Measurements from ENCODE around the gene ANK2.

Gene ANK2

GRCh38 chr4:113049421-113050370 lies at the start of gene ANK2:
TSS of gene ANK2 (plus strand) at chr4:113049653. CDS start at chr4:113049729, 76 bp downstream.
- in situ Hi-C loops (cut with MboI; ENCODE audit: low sequenced_read_pairs): no loop called here

DNA sequence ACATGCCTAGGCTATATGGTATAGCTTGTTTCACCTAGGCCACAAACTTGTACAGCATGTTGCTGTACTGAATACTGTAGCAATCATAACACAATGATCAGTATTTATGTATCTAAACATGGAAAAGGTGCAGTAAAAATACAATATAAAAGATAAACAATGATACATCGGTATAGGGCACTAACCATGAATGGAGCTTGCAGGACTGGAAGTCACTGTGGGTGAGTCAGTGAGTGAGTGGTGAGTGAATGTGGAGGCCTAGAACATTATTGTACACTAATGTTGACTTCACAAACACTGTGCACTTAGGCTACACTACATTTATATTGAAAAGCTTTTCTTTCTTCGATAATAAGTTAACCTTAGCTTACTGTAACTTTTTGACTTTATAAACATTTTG lies 45.6 kb upstream of the ANK2 start:
- in situ Hi-C loops (cut with MboI; ENCODE audit: low sequenced_read_pairs): no loop called here

- in situ Hi-C loops (cut with MboI; ENCODE audit: low sequenced_read_pairs): no loop called here
Measured at GRCh38 chr4:113004655-113005054, 44.8 kb upstream of the ANK2 start.

- in situ Hi-C loops (cut with MboI; ENCODE audit: low sequenced_read_pairs): no loop called here
Measured at GRCh38 chr4:113006632-113007031, 42.8 kb upstream of the ANK2 start.

DNA sequence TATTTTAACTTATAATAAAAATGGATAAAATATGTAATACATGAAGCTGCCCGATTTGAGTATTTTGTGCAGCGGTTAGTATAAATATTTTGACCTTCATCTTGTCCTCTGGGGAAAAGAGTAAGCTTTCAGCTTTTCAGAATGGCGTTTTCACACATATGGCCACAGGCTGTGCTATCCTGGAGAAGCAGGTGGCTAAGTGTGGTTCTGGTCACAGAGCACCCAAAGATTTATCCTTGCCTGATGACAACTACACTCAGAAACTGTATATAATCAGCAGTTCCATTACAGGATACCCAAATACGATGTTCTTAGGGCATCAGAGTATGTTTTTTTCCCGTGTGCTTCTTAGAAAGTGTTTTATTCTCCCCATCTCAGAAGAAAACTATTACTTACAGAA lies 42.3 kb upstream of the ANK2 start:
- in situ Hi-C loops (cut with MboI; ENCODE audit: low sequenced_read_pairs): no loop called here

GRCh38 chr4:113008135-113008534 lies 41.3 kb upstream of the ANK2 start:
- in situ Hi-C loops (cut with MboI; ENCODE audit: low sequenced_read_pairs): no loop called here

GRCh38 chr4:113008716-113009115 lies 40.7 kb upstream of the ANK2 start:
- in situ Hi-C loops (cut with MboI; ENCODE audit: low sequenced_read_pairs): no loop called here

DNA sequence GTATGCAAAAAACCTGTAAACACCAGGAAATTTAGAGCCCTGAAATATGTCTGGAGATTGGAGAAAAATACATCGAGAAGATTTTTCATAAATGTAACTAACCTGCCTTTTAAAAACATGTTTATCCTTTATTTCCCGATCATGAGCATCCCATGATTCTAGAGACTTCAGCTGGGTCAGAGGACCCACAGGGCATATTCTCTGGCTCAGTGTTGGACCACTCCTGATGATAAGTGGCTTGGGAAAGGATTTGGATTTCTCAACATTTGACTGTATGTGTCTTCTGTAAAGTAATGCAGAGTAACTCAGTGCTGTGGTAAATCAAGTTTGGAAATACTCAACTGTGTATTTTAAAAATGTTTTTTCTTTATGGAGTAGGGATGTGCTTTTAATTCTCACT lies 40.0 kb upstream of the ANK2 start:
- in situ Hi-C loops (cut with MboI; ENCODE audit: low sequenced_read_pairs): no loop called here

GRCh38 chr4:113012122-113012725 lies 37.2 kb upstream of the ANK2 start:
- in situ Hi-C loops (cut with MboI; ENCODE audit: low sequenced_read_pairs): no loop called here

GRCh38 chr4:113012786-113013185 lies 36.7 kb upstream of the ANK2 start:
- in situ Hi-C loops (cut with MboI; ENCODE audit: low sequenced_read_pairs): no loop called here

- in situ Hi-C loops (cut with MboI; ENCODE audit: low sequenced_read_pairs): no loop called here
Measured at GRCh38 chr4:113013751-113014150, 35.7 kb upstream of the ANK2 start.

DNA sequence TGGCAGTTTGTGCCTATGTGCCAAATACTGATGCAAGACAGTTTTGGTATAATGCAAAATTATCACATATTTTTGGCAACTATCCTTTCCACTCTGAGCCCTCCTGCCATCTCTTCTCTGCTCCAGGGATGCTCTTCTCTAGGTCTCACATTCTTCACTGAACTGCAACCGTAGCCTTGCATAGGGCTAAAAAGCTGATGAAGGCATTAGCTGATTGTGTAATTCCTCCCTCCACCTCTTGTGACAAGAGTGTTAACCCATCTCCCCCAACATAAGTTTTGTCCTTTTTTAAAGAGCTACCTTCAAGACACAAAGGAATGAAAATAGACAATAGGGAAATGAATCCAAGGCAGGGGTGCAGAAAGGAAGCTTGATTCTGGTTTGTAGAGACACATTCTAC lies 33.1 kb upstream of the ANK2 start:
- in situ Hi-C loops (cut with MboI; ENCODE audit: low sequenced_read_pairs): no loop called here

DNA sequence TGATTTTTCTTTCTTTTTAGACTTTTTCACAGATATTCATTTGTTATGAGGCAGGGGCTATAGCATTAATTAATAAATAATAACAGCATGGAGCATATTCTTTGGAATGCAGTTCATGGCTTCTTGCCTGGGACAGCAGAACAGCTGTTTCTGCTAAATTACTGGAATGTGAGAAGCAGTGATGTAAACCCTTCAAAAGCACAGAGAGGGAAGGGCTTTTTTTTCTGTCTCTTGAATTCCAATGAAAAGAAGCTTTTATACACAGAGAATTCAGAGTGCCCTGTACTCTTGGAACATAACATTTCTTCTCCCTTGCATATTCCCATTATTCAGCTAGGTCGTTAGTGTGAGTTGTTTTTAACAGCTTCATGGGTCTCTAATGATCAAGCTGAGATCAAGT lies 28.5 kb upstream of the ANK2 start:
- in situ Hi-C loops (cut with MboI; ENCODE audit: low sequenced_read_pairs): no loop called here

DNA sequence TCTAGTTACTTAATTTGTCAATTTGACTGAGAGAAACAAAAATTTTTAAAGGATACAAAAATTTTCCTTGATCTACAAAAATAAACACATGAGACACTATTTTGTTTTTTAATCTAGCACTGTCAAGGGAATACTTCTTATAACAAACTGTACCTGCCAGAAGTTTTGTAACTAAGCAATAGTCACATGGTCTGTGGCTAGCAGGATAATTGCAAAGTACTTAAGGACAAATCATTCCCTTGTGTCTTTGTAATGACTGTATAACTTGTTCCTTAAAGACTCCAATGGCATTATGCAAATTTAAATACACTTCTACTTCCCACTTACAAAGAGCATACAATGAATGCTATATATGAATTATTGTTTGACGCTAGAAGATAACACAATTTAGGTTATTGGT lies 25.1 kb upstream of the ANK2 start:
- in situ Hi-C loops (cut with MboI; ENCODE audit: low sequenced_read_pairs): no loop called here

- in situ Hi-C loops (cut with MboI; ENCODE audit: low sequenced_read_pairs): no loop called here
Measured at GRCh38 chr4:113025416-113025815, 24.0 kb upstream of the ANK2 start.

DNA sequence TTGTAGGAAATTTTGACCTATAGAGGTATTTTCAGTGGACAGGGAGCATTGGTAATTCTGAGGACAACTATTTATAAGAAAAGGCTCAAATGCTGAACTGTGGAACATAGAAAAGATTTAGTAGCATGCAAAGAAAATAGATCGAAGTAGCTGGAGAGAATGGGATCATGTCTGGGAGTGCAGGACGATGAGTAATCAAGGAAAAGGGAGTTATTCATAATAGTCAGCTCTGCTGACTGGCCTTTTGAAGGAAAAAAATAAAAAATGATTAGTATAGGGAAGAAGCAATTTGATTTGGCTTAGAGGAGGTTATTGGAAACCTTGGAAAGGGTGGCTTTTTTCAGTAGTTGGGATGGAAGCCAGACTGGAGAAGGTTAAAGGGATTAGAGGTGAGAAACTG lies 22.9 kb upstream of the ANK2 start:
- in situ Hi-C loops (cut with MboI; ENCODE audit: low sequenced_read_pairs): no loop called here

DNA sequence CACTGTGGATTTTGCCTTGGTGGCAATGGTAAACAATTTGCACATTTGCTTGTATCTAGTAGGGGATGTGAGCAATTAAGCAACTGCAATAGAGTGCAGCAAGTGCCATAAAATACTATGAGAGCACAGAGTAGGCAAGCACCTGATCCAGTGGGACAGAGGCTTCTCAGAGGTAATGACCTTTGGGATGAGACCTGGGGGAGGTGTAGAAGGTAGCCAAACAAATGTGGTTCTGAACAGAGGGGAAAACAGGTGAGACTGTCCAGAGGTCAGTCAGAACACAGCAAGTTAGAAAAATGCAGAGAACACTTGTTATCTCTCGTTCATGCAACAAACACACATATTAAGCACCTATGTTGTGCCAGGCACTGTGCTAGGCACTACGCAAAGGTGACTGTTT lies 21.4 kb upstream of the ANK2 start:
- in situ Hi-C loops (cut with MboI; ENCODE audit: low sequenced_read_pairs): no loop called here

GRCh38 chr4:113031212-113031611 lies 18.2 kb upstream of the ANK2 start:
- in situ Hi-C loops (cut with MboI; ENCODE audit: low sequenced_read_pairs): no loop called here

DNA sequence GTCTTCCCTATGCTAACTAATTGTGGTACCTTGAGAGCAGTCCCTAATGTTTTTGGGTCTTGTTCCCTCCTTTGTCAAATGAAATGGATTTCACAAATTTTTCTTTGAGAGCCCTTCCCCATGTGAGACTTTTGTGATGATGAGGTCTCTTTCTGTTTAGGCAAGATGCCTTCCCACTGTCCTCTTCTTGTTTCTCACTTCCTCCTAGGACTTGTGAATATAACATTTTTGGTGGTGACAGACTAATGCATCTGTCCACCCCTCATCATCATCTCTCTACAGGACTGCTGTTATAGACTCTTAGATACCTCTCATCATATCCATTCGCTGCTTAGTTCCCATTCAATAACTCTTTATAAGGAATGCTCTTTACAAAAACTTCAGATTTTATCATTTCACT lies 8.7 kb upstream of the ANK2 start:
- in situ Hi-C loops (cut with MboI; ENCODE audit: low sequenced_read_pairs): no loop called here

- in situ Hi-C loops (cut with MboI; ENCODE audit: low sequenced_read_pairs): no loop called here
Measured at GRCh38 chr4:113042502-113042901, 7.0 kb upstream of the ANK2 start.

DNA sequence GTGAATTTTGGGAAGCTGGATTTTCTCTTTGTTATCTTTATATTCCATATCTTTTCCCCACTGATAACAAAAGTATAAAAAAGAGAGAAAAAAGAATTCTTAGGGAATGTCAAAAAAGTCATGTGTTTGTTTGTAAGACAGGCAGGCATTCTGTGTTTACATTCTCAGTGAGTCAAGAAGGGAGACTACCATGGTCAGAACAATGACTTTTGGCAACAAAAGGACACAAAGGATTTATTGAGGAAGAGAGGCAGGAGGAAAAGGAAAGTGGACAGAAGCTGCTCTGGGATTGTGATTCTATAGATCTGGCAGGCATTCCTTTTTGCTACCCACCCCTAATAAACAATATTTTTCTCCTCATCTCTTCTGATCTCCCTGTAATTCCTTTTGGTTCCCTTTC lies 5.9 kb upstream of the ANK2 start:
- in situ Hi-C loops (cut with MboI; ENCODE audit: low sequenced_read_pairs): no loop called here

GRCh38 chr4:113050371-113050755 lies 910 bp downstream of the ANK2 start:
- in situ Hi-C loops (cut with MboI; ENCODE audit: low sequenced_read_pairs): no loop called here

Measured in HL-60/S4 (cell line).